CD14-positive monocyte (primary cell): Measurements from ENCODE around the gene STIM1. TPM values are rescaled to one million over a fixed set of nuclear protein-coding genes. Genes with fewer than 3 reads are reported as not detected.

Source experiments
- DNase-seq, 3 donors: peaks; one replicate each; pipeline ENCODE4 v3.0.0-alpha.2; 2011 to 2022
- H2AFZ ChIP-seq: 2 replicates; pipeline ENCODE4 v1.6.0; 2012; ENCODE audit warnings: mild to moderate bottlenecking, low read depth, low read length, inconsistent platforms; ENCODE audit not compliant: insufficient read depth, poor library complexity, severe bottlenecking
- H3K27ac ChIP-seq, 2 donors: 1 replicate in 1 of 2; 2 replicates in 1 of 2; pipeline ENCODE4 v1.5.1; 2012 to 2013; ENCODE audit warnings: low read length in 2 of 2, control low read depth in 1 of 2, inconsistent platforms in 1 of 2, low read depth in 1 of 2, mild to moderate bottlenecking in 1 of 2
- H3K27me3 ChIP-seq, 2 donors: one replicate each; pipeline versions ENCODE4 v1.6.0 to v1.6.1; 2011 to 2013; ENCODE audit warnings: low read length in 2 of 2; ENCODE audit not compliant: control insufficient read depth in 2 of 2, insufficient read depth in 2 of 2
- H3K36me3 ChIP-seq, 2 donors: replicated peaks in 1 of 2; 1 replicate in 1 of 2; 2 replicates in 1 of 2; pipeline versions ENCODE4 v1.5.1 to v1.6.1; 2012 to 2013; ENCODE audit warnings: low read length in 2 of 2, control low read depth in 1 of 2, inconsistent platforms in 1 of 2, mild to moderate bottlenecking in 1 of 2; ENCODE audit not compliant: insufficient read depth in 2 of 2, control insufficient read depth in 1 of 2
- H3K4me1 ChIP-seq, 2 donors: 1 replicate in 1 of 2; 2 replicates in 1 of 2; pipeline versions ENCODE4 v1.5.1 to v1.6.1; 2012 to 2013; ENCODE audit warnings: low read length in 2 of 2, control low read depth in 1 of 2, inconsistent platforms in 1 of 2, mild to moderate bottlenecking in 1 of 2, moderate library complexity in 1 of 2; ENCODE audit not compliant: insufficient read depth in 2 of 2, control insufficient read depth in 1 of 2
- H3K4me2 ChIP-seq: replicated peaks from 2 replicates; pipeline ENCODE3; 2012; ENCODE audit warnings: low read length, moderate library complexity, mild to moderate bottlenecking; ENCODE audit not compliant: poor library complexity, severe bottlenecking; ENCODE audit errors: extremely low read depth
- H3K4me3 ChIP-seq, 3 experiments: fragments of 200-600 bp in 1 of 3; sonication (generic) in 1 of 3; replicated peaks in 1 of 3; 1 replicate in 2 of 3; 2 replicates in 1 of 3; pipeline ENCODE4 v1.5.1; 2011 to 2013; ENCODE audit warnings: low read length in 3 of 3, mild to moderate bottlenecking in 3 of 3, control low read depth in 2 of 3, low read depth in 2 of 3, inconsistent platforms in 1 of 3, moderate library complexity in 1 of 3
- H3K79me2 ChIP-seq: 2 replicates; pipeline ENCODE4 v1.6.0; 2012; ENCODE audit warnings: mild to moderate bottlenecking, control low read depth, inconsistent platforms, low read length, moderate library complexity; ENCODE audit not compliant: insufficient read depth
- H3K9ac ChIP-seq: 2 replicates; pipeline ENCODE4 v1.6.0; 2017; ENCODE audit warnings: low read length, mild to moderate bottlenecking; ENCODE audit not compliant: insufficient read depth, poor library complexity, severe bottlenecking
- H3K9me3 ChIP-seq, 2 donors: replicated peaks in 1 of 2; 1 replicate in 1 of 2; 2 replicates in 1 of 2; pipeline versions ENCODE4 v1.5.1 to v1.6.1; 2012 to 2013; ENCODE audit warnings: low read length in 2 of 2, control low read depth in 1 of 2; ENCODE audit not compliant: control insufficient read depth in 1 of 2, insufficient read depth in 1 of 2
- H4K20me1 ChIP-seq: 2 replicates; pipeline ENCODE4 v1.6.0; 2012; ENCODE audit warnings: mild to moderate bottlenecking, low read length, control low read depth, moderate library complexity; ENCODE audit not compliant: insufficient read depth
- H3K27ac Mint-ChIP-seq, 7 donors: one replicate each; pipeline ENCODE4 v1.8.0; 2020; ENCODE audit warnings: mild to moderate bottlenecking in 7 of 7, mixed read lengths in 7 of 7, moderate library complexity in 6 of 7, inconsistent platforms in 2 of 7
- H3K27me3 Mint-ChIP-seq, 3 donors: one replicate each; pipeline ENCODE4 v1.8.0; 2021 to 2022; ENCODE audit warnings: low read depth in 3 of 3, mild to moderate bottlenecking in 3 of 3, mixed read lengths in 3 of 3, moderate library complexity in 3 of 3, inconsistent platforms in 1 of 3
- H3K36me3 Mint-ChIP-seq, 2 donors: one replicate each; pipeline ENCODE4 v1.8.0; 2020; ENCODE audit warnings: mixed read lengths in 2 of 2, inconsistent platforms in 1 of 2, mild to moderate bottlenecking in 1 of 2
- H3K4me1 Mint-ChIP-seq: one replicate; pipeline ENCODE4 v1.8.0; 2020; ENCODE audit warnings: mild to moderate bottlenecking, mixed read lengths
- H3K4me3 Mint-ChIP-seq, 2 donors: one replicate each; pipeline ENCODE4 v1.8.0; 2020; ENCODE audit warnings: mild to moderate bottlenecking in 2 of 2, mixed read lengths in 2 of 2, moderate library complexity in 1 of 2
- H3K9me3 Mint-ChIP-seq, 7 donors: one replicate each; pipeline ENCODE4 v1.8.0; 2020 to 2022; ENCODE audit warnings: mixed read lengths in 7 of 7, mild to moderate bottlenecking in 6 of 7, moderate library complexity in 6 of 7, inconsistent platforms in 2 of 7
- WGBS: methylation state at CpG from one replicate; pipeline ENCODE4 v1.1.5; 2013; ENCODE audit warnings: missing lambda C conversion rate; ENCODE audit not compliant: insufficient coverage; 5-methylcytosine and 5-hydroxymethylcytosine counted together
- intact Hi-C, 2 donors: fragments of 100-400 bp; cut with micrococcal nuclease; formaldehyde crosslinking; loops; one replicate each; pipeline versions ENCODE4 v1.15.0 to v1.15.1; 2023
- polyA plus RNA-seq, 3 donors: library from polyadenylated mRNA; depleted of rRNA in 1 of 3; unstranded in 2 of 3; stranded (reverse) in 1 of 3; fragments of 300-500 nt in 2 of 3; fragments of >200 nt in 1 of 3; fragmentation: Illumina TruSeq in 2 of 3; gene quantifications; 1 replicate in 2 of 3; 2 replicates in 1 of 3; pipeline ENCODE4 v1.2.3, GENCODE V29; 2012 to 2021
- TF ChIP-seq, protein P1 (sequence below): fragments of 200-600 bp; IDR thresholded peaks from one replicate; pipeline ENCODE4 v1.8.0; 2022; ENCODE audit warnings: antibody characterized with exemption, mild to moderate bottlenecking

The STIM1 gene
- polyA plus RNA-seq, 3 donors: 14.0 to 68.6 (median 21.0) TPM

DNA sequence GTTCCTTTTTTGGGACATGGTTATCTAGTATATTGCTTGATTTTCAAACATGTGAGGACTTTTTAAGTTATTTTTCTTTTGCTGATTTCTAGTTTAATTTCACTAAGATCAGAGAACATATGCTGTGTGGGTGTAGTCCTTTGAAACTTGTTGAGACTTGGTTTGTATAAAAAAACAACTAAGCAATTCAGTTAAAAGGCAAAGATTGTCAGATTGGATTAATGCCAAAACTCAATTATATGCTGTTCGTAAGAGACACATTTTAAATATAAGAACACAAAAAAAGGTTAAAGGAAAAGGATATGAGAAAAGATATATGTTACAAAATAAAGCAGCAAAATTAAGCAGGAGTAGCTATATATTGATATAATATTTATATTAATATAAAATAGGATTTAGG, 221.3 kb downstream of the STIM1 start:
- H3K27ac ChIP-seq: no peak overlapping the region
- TF ChIP-seq, protein P1, sequence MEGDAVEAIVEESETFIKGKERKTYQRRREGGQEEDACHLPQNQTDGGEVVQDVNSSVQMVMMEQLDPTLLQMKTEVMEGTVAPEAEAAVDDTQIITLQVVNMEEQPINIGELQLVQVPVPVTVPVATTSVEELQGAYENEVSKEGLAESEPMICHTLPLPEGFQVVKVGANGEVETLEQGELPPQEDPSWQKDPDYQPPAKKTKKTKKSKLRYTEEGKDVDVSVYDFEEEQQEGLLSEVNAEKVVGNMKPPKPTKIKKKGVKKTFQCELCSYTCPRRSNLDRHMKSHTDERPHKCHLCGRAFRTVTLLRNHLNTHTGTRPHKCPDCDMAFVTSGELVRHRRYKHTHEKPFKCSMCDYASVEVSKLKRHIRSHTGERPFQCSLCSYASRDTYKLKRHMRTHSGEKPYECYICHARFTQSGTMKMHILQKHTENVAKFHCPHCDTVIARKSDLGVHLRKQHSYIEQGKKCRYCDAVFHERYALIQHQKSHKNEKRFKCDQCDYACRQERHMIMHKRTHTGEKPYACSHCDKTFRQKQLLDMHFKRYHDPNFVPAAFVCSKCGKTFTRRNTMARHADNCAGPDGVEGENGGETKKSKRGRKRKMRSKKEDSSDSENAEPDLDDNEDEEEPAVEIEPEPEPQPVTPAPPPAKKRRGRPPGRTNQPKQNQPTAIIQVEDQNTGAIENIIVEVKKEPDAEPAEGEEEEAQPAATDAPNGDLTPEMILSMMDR: no peak
- H3K4me2 ChIP-seq: no peak overlapping the region
- H3K27me3 ChIP-seq: no peaks in the 10 kb centered on the region
- Mint-ChIP-seq H3K9me3 (no peaks in the 10 kb centered on the region), H3K36me3 (peaks cover 56 to 74% of the 10 kb centered on the region in 2 donors), H3K27me3 (no peaks in the 10 kb centered on the region), H3K4me3 (no peak overlapping the region), H3K4me1 (peaks cover 4% of the 10 kb centered on the region), H3K27ac (no peak overlapping the region)
- DNase-seq: no peak
- no peaks in the 10 kb centered on the region for H3K9me3 ChIP-seq
- H3K9ac ChIP-seq: no peak overlapping the region
- H2AFZ ChIP-seq: no peak overlapping the region
- intact Hi-C loops: no loop called here
- H3K4me3 ChIP-seq: no peak overlapping the region
- H3K79me2 ChIP-seq: peaks cover 5% of the 10 kb centered on the region
- H3K4me1 ChIP-seq: no peaks in the 10 kb centered on the region
- peaks cover 8% of the 10 kb centered on the region for H4K20me1 ChIP-seq
- no CpG with 5 or more reads among the region's 1 CpG for WGBS
- peaks cover 41 to 64% of the 10 kb centered on the region in 2 donors for H3K36me3 ChIP-seq

DNA sequence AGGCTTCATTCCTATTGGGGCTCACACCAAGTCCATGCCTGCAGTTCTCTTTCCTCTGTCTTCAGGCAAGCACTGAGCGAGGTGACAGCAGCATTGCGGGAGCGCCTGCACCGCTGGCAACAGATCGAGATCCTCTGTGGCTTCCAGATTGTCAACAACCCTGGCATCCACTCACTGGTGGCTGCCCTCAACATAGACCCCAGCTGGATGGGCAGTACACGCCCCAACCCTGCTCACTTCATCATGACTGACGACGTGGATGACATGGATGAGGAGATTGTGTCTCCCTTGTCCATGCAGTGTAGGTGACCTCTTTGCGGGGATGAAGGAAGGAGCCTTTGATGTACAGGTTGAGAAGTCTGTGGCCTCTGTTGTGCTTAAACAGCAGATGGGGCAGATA, 227.7 kb downstream of the STIM1 start:
- no peaks in the 10 kb centered on the region for H3K79me2 ChIP-seq
- Mint-ChIP-seq H3K4me3 (no peak overlapping the region), H3K9me3 (no peaks in the 10 kb centered on the region), H3K36me3 (peaks cover 68 to 82% of the 10 kb centered on the region in 2 donors), H3K27me3 (no peaks in the 10 kb centered on the region), H3K27ac (peak overlapping the region in 1 of 7 donors; percentile 10), H3K4me1 (peaks cover 10% of the 10 kb centered on the region)
- peaks cover 18% of the 10 kb centered on the region for H4K20me1 ChIP-seq
- peaks cover 4 to 9% of the 10 kb centered on the region in 2 donors for H3K4me1 ChIP-seq
- no peak overlapping the region for H3K4me3 ChIP-seq
- peaks cover 67 to 87% of the 10 kb centered on the region in 2 donors for H3K36me3 ChIP-seq
- H3K9ac ChIP-seq: no peak overlapping the region
- no peaks in the 10 kb centered on the region for H3K27me3 ChIP-seq
- WGBS: 99% methylated on average over 7 of the region's 9 CpGs
- no peak overlapping the region for H2AFZ ChIP-seq
- H3K4me2 ChIP-seq: no peak overlapping the region
- DNase-seq: no peak
- TF ChIP-seq, protein P1: no peak
- intact Hi-C loops: loop anchor here in 1 of 2 donors (10.0 kb wide), 1 partner anchor 98 kb away; no protein-coding TSS in a partner anchor
- no peaks in the 10 kb centered on the region for H3K9me3 ChIP-seq
- peak overlapping the region in 1 of 2 donors; percentile 2 for H3K27ac ChIP-seq
